Measurements from ENCODE around the gene CASTOR2.

The CASTOR2 gene

GRCh38 chr7:75040512-75040911 is 76.0 kb downstream of the CASTOR2 start:
- Histone ChIP-seq H3K4me3 (replicated peaks; ENCODE audit: low read depth, low read length) (no peak overlapping the region), H3K36me3 (ENCODE audit: control insufficient read depth, insufficient read depth, low read length) (peaks cover 9% of the 10 kb centered on the region), H3K27me3 (replicated peaks; ENCODE audit: control insufficient read depth, insufficient read depth, low read length) (no peaks in the 10 kb centered on the region)
- TF ChIP-seq, protein P1, sequence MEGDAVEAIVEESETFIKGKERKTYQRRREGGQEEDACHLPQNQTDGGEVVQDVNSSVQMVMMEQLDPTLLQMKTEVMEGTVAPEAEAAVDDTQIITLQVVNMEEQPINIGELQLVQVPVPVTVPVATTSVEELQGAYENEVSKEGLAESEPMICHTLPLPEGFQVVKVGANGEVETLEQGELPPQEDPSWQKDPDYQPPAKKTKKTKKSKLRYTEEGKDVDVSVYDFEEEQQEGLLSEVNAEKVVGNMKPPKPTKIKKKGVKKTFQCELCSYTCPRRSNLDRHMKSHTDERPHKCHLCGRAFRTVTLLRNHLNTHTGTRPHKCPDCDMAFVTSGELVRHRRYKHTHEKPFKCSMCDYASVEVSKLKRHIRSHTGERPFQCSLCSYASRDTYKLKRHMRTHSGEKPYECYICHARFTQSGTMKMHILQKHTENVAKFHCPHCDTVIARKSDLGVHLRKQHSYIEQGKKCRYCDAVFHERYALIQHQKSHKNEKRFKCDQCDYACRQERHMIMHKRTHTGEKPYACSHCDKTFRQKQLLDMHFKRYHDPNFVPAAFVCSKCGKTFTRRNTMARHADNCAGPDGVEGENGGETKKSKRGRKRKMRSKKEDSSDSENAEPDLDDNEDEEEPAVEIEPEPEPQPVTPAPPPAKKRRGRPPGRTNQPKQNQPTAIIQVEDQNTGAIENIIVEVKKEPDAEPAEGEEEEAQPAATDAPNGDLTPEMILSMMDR (IDR thresholded peaks at IDR 0.05; ENCODE audit: insufficient read depth, low read length, poor library complexity, severe bottlenecking): no peak
- DNase-seq (ENCODE audit: extremely low read depth, insufficient read length): no peak

GRCh38 chr7:75042286-75042685 is 77.8 kb downstream of the CASTOR2 start:
- no peak for DNase-seq (ENCODE audit: extremely low read depth, insufficient read length)
- Histone ChIP-seq H3K4me3 (replicated peaks; ENCODE audit: low read depth, low read length) (no peak overlapping the region), H3K36me3 (ENCODE audit: control insufficient read depth, insufficient read depth, low read length) (peaks cover 13% of the 10 kb centered on the region), H3K27me3 (replicated peaks; ENCODE audit: control insufficient read depth, insufficient read depth, low read length) (no peaks in the 10 kb centered on the region)
- TF ChIP-seq, protein P1 (IDR thresholded peaks at IDR 0.05; ENCODE audit: insufficient read depth, low read length, poor library complexity, severe bottlenecking): no peak

DNA sequence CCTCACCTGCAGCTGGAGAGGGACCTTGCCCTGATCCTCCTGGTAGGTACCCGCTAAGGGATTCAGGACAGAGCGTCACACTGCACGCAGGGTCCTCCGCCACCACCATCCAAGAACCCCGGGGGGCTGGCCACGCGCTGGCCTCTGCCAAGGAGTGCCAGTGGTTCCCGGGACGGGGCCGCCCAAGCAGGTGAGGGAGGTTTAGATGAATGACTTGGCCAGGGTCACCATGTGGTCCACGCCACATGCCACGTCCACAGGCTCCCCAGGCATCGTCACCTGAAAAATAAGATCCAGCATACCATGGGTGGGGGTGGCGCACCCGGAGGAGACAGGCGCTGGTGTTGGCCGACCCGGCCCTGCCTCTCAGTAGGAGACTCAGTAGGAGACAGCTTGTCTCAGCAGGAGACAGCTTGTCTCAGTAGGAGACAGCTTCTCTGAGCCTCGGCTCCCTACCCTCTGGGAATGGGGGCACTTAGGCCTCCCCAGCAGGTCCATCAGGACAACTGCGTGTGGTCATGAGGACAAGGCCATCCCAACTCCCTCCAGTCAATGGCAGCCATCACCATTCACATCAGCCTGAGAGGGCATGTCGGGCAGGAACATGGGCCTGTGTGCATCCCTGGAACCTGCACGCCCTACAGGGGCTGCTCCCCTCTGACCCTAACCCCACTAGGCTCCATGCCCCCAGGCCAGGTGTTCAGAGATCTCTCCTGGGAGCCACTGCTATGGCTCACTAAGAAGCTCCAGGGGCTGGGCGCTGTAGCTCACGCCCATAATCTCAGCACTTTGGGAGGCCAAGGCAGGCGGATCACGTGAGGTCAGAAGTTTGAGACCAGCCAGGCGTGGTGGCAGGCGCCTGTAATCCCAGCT is 78.6 kb downstream of the CASTOR2 start:
- Histone ChIP-seq H3K4me3 (replicated peaks; ENCODE audit: low read depth, low read length) (no peak overlapping the region), H3K27me3 (replicated peaks; ENCODE audit: control insufficient read depth, insufficient read depth, low read length) (no peaks in the 10 kb centered on the region), H3K36me3 (ENCODE audit: control insufficient read depth, insufficient read depth, low read length) (peaks cover 14% of the 10 kb centered on the region)
- no peak for DNase-seq (ENCODE audit: extremely low read depth, insufficient read length)
- TF ChIP-seq, protein P1 (IDR thresholded peaks at IDR 0.05; ENCODE audit: insufficient read depth, low read length, poor library complexity, severe bottlenecking): no peak

DNA sequence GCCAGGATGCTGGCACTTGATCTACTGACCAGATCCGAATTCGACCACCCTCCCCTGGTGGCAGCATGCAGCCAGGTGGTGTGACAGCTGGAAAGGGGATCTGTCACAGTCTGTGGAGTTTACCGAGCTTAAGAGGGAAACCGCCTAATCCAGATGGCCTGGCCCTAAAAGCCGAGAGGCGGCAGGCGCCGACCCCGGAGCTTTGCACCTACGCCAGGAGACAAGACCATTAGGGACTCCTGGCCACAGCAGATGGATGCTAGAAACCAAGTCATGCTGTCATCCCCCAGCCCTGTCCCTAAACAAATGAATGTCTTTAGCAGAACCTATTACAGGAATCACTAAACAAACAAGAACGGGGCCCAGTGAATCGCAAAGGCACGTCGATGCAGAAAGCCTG is 81.4 kb downstream of the CASTOR2 start:
- no peak for DNase-seq (ENCODE audit: extremely low read depth, insufficient read length)
- Histone ChIP-seq H3K27me3 (replicated peaks; ENCODE audit: control insufficient read depth, insufficient read depth, low read length) (no peaks in the 10 kb centered on the region), H3K36me3 (ENCODE audit: control insufficient read depth, insufficient read depth, low read length) (peaks cover 22% of the 10 kb centered on the region), H3K4me3 (replicated peaks; ENCODE audit: low read depth, low read length) (no peak overlapping the region)
- TF ChIP-seq, protein P1 (IDR thresholded peaks at IDR 0.05; ENCODE audit: insufficient read depth, low read length, poor library complexity, severe bottlenecking): no peak

DNA sequence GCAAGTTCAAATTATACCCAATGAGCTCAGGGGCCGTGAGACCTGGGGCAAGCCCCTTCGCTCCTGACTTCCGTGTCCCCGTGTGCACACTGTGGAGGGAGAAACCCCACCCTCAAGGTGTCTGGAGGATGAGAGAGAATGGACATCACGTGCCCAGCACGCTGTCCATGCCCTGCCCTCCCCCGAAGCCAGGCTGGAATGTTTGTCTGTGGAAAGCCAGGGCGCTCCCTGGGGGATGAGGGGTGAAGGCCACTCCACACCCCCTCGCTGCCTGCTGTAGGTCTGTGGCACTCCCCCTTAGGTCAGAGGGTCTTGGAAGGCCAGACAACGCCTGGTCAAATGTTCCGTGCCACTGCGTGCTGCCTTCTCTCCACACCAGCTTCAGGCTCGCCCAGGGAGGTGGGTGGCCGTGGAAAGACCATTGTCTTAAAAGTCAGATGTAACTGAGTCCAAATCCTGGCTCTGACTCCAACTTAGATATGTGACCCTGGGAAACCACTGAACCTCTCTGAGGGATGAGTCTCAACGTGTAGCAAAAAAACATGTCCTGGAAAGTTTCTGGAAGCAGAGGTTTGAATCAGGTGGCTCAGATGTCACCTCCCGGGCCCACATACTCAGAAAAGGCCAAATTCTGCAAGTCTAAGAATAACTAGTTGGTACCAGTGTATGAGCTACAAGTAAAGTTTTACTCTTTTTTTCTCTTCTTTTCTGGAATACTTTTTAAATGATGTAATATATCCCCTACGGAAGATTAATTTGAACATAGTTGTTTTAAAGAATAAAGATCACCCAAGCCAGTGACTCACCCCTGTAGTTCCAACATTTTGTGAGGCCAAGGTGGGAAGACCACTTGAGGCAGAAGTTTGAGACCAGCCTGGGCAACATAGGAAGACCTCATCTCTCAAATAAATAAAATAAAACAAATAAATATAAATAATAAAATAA is 84.2 kb downstream of the CASTOR2 start:
- peaks cover 22% of the 10 kb centered on the region for H3K36me3 ChIP-seq (ENCODE audit: control insufficient read depth, insufficient read depth, low read length)
- TF ChIP-seq, protein P1 (IDR thresholded peaks at IDR 0.05; ENCODE audit: insufficient read depth, low read length, poor library complexity, severe bottlenecking): no peak
- no peak overlapping the region for H3K4me3 ChIP-seq (replicated peaks; ENCODE audit: low read depth, low read length)
- DNase-seq (ENCODE audit: extremely low read depth, insufficient read length): no peak
- no peaks in the 10 kb centered on the region for H3K27me3 ChIP-seq (replicated peaks; ENCODE audit: control insufficient read depth, insufficient read depth, low read length)

Measured in GM06990 (cell line).